ENCODE data around the gene CMTR1.

The CMTR1 gene

GRCh38 chr6:37480118-37480736, 47.2 kb downstream of the CMTR1 start:
- DNase-seq, result no peak

GRCh38 chr6:37480951-37481534, 48.0 kb downstream of the CMTR1 start:
- no peak for DNase-seq

DNA sequence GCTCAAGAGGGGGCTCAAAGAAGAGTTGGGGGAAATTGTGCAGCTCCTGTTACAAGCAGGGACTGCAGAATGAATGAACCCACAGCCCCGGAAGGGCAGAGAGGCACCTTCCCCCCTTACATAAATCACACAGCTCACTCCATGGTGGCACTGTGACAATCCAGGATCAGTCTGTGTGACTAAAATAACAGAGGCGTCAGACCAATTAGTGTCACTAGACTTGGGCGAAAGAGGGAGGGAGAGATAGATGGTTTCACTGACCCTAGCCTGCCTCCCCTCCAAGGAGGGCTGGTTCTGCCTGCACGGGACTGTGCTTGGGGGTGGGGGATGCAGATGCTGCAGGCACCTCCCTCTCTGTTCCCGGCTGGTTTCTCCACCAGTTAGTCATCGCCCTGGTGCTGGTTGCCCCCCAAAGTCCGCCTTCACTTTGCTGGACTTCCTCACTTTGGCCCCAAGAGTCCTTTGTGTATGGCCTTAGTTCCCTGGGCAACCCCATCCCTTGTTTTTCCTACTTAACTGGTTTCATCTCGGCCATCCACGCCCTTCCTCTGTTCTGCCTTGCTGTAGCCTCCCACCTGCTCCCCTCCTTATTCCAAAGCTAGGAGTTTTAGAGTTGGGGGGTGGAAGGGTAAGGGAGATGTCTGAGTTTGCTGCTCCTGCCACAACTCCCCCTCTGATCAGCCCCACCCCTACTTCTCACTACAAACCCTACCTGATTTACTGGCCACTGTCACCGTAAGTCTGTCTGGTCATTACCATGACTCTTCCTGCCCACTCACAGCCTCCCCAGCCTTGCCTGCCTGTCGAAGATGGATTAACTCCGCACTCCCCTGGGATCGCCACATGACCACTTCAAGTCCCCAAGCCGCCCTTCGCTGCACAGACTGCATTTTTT, 48.9 kb downstream of the CMTR1 start:
- no peak for DNase-seq

DNA sequence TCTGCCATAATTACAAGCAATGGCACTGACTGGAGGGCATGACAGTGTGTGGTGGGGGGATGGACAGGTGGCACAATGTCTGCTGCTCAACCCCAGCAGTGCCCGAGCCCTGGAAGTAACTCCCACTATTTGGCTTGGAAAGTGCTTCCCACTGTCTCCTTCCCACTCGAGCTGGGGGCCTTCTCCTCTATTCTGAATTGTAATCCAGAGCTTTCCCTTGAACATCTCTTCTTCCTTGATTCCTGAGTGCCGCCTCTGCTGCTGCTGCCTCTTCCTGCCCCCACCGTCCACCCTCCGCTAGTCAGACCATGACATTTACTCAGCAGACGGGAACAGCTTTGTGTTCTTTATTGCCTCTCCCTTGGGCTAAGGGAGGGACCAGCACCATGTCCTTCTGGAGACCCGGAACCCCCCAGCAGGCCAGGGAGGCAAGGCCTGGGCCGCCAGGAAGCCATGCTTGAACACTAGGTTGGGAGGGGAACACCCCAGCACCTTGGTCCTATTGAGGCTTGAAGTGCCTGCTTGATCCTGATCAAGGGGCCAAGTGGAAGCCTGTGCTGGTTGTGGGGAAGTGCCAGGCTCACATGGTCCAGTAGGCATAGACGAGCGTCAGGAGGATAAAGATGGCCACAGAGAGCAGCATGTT, 49.7 kb downstream of the CMTR1 start:
- DNase-seq, result no peak

DNA sequence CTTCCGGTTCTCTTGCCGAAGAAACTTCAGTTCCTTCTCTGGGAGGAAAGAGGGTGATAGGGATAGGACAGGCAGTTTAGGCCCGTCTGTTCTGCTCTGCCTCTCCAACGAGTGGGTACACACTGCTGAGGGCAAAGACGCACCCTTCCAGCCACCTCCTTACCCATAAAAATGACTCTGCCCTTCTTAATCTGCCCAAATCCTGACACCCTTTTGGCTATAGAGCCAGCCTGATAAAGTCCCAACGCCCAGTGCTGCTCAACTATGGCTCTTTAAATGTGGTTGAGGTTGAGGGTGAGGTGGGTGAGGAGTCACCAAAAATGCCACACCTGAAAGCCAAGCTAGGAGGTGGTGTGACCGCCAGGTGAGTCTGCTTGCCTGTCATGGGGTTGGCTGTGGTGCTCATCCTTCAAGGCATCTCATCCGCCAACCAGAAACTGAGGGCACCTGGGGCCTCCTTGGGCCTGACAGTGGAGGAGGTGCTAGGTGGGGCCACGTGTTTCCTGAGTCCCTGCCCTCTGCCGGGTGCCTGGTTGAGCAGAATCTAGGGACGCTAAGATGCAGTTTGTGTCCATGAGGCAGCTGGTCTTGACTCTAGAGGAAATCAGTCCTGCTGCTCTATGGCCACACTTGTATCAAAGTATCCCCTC, 50.4 kb downstream of the CMTR1 start:
- no peak for DNase-seq

GRCh38 chr6:37483917-37484785, 51.1 kb downstream of the CMTR1 start:
- peak; percentile 70 for DNase-seq

DNA sequence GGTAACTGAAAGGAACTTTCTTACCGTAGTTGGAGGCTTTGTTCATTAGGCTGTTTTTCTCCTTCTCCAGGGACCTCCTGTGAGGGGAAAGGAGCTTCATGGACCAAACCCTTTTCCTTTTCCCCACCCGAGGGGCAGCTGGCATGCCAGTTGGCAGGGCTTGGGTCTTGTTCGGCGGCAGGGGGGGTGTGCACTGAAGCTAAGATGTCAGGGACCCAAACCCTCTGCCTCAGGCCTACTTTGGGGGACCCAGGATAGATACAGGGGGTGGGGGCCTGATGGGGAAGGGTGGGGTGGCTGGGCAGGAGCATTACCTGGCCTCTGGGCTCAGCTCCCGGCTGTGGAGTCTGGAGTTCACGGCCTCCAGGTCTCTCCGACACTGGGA, 51.8 kb downstream of the CMTR1 start:
- no peak for DNase-seq

DNA sequence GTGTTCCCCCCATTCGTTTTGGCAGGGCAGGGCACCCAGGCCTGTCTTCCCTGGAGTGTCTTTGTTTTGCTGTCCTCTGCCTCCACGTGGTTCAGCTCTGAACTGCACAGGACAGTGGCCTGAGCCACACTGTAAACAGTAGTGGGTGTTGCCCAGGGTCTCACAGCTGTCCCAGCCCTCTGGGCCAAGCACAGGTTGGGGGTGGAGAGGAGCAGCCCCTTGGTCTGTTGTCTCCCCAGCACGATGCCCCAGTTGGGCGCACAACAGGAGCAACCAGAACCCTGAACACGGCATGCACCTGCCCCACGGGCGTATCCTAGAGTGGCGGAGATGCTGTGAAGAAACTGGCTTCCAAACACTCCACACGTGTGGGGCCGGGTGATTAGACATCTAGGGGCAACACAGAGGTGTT, 52.3 kb downstream of the CMTR1 start:
- no peak for DNase-seq

DNA sequence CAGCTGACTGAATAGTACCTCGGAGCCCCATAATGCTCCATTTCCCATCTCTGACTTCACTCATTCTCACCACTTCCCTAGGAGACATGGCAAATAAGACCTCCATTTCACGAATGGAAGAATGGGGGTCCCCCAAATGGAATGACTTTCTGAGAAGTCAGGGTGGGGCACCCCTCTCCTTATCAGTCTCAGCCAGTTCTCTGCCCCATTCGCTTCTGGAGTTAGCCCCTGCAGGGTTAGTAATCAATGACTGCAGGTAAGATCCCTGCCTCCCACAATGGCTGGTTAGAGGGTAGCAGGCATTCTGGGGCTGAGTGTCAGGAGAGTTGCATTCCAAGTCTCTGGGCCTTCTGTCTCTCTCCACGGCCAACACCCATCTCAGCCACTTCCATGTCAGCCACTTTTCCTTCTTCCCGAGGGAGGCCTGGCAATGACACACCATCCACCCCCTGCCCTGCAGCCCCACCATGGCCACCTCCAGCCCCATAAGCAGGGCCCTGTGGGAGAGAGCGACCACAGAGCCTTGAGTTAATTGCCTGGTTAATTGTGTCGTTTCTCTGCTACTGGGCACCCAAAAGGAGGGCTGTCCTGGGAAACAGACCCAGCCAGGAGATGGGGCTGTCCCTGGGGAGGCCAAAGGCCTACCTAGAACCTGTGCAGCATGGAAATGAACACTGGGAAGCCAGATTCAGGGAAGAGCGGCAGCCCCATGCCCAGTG, 53.3 kb downstream of the CMTR1 start:
- no peak for DNase-seq

DNA sequence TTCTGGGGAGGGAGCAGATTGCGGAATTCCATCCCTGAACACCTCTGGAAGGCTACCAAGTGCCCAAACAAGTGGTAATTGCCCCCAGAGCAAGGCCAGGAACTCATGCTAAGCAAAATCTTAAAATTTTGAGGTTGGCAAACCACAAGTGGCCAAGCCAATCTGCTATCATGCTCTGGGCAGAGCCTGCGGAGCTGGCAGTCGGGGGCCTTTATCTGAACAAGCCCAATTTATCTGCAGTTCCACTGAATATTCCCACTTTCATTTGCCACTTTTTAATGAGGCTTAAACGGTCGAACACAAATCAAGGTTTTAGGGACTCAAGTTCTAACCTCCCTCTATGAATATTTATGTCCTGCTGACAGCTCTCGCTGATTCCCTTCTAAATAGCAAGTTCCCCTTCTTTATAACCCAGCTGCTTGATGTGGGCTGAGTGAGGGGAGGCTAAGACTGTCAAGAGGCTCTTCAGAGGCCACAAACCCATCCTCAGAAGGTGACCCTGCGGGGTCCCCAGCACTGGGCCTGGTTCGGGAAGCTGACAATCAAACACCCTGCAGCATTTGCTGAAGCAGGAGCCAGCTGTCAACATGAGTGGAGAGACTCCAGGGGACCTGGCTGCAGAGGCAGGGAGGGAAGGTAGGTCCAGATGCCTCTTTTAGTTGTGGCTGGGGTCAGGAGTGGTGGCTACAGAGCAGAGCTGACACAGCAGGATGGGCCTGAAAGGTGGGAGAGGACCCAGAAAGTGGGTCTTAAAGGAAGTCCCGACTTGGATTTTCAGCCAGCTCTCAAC, 54.8 kb downstream of the CMTR1 start:
- DNase-seq, result no peak

DNA sequence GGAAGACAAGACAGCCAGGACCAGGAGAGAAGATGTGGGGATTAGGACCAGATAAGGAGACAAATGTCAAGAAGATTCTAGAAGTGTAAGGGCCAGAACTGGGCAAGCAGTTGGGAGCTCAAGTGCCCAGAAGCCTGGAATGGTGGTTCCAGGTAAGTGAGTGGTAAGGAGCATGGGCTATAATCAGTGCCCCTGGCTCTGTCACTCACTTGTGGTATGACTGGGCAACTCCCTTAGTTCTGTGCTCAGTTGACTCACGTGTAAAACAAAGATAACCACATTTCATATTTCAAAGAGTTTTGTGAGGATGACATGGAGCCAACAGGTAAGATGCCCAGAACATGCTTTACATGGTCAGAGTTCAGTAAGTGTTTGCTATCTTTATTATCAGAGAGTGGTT, 55.5 kb downstream of the CMTR1 start:
- no peak for DNase-seq

- DNase-seq, result no peak
Observed at GRCh38 chr6:37489697-37490336, 56.8 kb downstream of the CMTR1 start.

GRCh38 chr6:37490536-37491170, 57.6 kb downstream of the CMTR1 start:
- no peak for DNase-seq

DNA sequence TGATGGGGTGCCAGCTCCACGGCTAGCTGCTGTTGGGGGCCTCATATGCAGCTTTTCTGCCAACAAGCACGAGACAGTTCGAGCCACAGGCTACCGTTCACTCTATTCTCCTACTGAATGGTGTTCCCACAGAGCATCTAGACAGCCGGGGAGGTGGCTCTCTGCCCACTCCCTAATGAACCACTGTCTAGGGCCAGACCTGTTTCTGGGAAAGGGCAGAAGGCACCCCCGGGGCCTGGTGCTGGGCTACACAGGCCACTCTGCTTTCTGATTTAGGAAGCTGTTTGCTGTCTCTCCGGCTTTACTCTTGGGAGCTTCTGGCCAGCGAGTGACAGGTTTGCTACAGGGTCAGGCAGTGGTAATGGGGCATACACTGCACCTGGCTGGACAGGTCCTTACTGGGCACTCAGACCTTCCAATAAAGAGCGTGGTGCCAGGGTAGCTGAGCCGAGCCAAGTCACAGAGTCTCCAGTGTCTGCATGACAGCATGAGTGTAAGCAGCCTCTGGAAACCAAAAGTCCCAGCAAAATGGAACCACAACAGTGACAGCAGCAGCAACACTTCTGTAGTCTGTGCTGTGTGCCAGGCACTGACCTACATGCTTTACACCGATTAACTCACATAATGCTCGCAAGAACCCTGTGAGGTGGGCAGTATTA, 58.3 kb downstream of the CMTR1 start:
- DNase-seq, result no peak

DNA sequence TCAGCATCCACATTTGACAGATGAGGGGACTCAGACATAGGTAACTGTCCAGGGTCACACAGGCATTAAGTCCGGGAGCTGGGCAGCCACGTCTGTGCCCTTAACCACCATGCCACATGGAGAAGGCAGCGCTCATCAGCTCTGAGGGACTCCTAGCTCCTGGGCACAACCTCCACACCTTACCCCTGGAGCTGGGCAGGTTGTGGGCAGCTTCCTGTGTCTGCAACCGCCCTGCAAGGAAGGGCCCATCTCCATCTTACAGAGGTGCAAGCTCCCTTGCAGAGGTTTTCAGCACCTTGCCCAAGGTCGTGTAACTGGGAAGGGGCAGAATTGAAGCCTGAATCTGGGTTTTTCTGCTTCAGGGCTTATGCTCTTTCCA, 58.8 kb downstream of the CMTR1 start:
- no peak for DNase-seq

- no peak for DNase-seq
Observed at GRCh38 chr6:37492236-37492972, 59.4 kb downstream of the CMTR1 start.

GRCh38 chr6:37492991-37493660, 60.1 kb downstream of the CMTR1 start:
- no peak for DNase-seq

GRCh38 chr6:37493661-37493995, 60.6 kb downstream of the CMTR1 start:
- no peak for DNase-seq
